ENCODE measurements around the gene PDGFA. TPM values are rescaled to one million over a fixed set of nuclear protein-coding genes. Genes with fewer than 3 reads are reported as not detected.

Gene PDGFA
- total RNA-seq, 1 donor from 2014 or later, result 65.6 TPM

DNA sequence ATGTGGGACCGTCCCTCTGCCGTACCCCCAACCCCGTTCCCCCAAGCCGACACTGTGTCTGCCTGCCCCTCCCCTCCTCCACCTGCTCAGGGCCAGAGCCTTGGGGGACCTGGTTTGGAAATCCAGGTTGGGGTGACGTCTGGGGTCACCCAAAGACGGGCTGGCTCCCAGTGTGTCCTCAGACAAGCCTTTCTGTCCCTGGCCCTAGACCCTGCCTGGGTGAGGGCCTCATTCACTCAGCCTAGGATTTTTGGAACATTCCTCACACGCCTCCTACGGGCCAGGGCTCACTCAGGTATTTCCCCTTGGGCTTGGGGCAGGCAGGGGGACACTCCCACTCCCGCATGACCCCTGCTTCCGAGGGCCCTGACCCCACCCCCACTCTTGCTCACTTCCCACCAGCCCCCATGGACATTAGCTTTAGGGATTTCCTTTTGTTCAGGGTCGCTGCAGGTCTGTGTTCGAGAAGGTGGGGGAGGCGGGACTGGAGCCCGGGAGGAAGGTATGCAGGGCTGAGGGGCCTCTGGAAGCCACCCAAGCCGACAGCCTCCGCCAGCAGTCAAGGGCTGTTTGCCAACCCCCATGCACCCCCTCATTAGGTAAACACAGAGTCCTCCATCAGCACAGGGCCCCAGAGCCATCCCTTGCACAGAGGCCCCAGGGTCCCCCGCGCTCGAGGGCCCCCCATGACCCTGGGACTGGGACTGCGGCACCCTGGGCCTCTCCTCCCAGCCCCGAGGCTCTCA, 35.1 kb downstream of the PDGFA start:
- Histone ChIP-seq H3K36me3 (ENCODE audit: control insufficient read depth, insufficient read depth, low read length) (no peaks in the 10 kb centered on the region), H3K4me3 (ENCODE audit: low read depth, low read length) (no peak overlapping the region), H3K27me3 (ENCODE audit: control insufficient read depth, insufficient read depth, low read length) (peaks cover 35% of the 10 kb centered on the region)
- DNase-seq (ENCODE audit: low read depth), result no peak
- TF ChIP-seq, protein P1, sequence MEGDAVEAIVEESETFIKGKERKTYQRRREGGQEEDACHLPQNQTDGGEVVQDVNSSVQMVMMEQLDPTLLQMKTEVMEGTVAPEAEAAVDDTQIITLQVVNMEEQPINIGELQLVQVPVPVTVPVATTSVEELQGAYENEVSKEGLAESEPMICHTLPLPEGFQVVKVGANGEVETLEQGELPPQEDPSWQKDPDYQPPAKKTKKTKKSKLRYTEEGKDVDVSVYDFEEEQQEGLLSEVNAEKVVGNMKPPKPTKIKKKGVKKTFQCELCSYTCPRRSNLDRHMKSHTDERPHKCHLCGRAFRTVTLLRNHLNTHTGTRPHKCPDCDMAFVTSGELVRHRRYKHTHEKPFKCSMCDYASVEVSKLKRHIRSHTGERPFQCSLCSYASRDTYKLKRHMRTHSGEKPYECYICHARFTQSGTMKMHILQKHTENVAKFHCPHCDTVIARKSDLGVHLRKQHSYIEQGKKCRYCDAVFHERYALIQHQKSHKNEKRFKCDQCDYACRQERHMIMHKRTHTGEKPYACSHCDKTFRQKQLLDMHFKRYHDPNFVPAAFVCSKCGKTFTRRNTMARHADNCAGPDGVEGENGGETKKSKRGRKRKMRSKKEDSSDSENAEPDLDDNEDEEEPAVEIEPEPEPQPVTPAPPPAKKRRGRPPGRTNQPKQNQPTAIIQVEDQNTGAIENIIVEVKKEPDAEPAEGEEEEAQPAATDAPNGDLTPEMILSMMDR (IDR thresholded peaks at IDR 0.05; ENCODE audit: insufficient read depth, low read length, poor library complexity, severe bottlenecking), result no peak

DNA sequence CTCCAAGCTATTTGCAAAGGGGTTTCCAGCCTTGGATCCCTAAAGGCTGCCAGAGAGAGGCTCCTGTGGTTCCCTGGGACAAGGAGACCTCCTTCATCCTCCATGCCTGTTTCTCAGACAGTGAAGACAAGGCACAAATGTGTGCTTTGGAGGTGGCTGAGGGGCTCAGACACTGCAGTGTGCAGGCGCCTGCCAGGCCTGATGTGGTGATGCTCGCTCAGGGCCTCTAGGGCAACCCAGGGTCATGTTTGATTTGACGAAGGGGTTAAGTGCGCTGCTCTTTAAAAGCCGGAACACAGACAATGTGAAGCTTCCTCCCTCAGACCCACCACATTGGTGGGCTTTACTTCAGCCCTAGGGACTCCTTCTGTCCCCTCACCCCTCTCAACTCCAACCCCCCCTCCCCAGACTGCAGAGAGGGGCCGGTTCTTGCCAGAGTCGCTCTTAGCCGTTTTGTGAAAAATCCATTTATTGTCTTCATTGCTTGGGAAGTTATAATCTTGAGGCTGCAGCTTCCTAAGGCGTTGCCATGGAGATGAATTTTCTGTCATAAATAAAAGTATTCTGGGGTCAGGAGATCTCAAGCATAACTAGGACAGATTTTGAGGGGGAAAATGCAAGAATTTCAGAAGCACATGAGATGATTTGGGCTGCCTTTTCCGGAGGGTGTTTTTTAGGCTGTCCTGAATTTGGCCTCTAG, 35.8 kb downstream of the PDGFA start:
- Histone ChIP-seq H3K36me3 (ENCODE audit: control insufficient read depth, insufficient read depth, low read length) (no peaks in the 10 kb centered on the region), H3K27me3 (ENCODE audit: control insufficient read depth, insufficient read depth, low read length) (peaks cover 38% of the 10 kb centered on the region), H3K4me3 (ENCODE audit: low read depth, low read length) (no peak overlapping the region)
- TF ChIP-seq, protein P1 (IDR thresholded peaks at IDR 0.05; ENCODE audit: insufficient read depth, low read length, poor library complexity, severe bottlenecking), result no peak
- no peak for DNase-seq (ENCODE audit: low read depth)

DNA sequence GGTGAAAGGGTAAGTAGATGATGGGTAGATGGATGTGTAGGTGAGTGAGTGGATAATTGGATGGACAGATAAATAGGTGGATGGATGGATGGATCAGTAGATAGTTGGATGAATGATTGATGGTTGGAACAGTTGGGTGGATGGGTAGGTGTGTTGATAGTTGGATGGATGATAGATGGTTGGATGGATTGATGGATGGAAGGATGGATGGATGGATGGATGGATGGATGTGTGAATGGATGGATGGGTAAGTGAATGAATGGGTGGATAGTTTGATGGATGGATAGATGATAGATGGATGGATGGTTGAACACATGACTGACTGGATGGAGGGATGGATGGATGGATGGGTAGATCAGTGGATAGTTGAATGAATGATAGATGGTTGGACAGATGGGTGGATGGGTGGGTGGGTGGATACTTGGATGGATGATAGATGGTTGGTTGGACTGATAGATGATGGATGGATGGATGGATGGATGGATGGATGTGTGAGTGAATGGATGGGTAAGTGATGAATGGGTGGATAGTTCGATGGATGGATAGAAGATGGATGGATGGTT, 37.0 kb downstream of the PDGFA start:
- Histone ChIP-seq H3K36me3 (ENCODE audit: control insufficient read depth, insufficient read depth, low read length) (no peaks in the 10 kb centered on the region), H3K4me3 (ENCODE audit: low read depth, low read length) (no peak overlapping the region), H3K27me3 (ENCODE audit: control insufficient read depth, insufficient read depth, low read length) (peaks cover 38% of the 10 kb centered on the region)
- TF ChIP-seq, protein P1 (IDR thresholded peaks at IDR 0.05; ENCODE audit: insufficient read depth, low read length, poor library complexity, severe bottlenecking), result no peak
- no peak for DNase-seq (ENCODE audit: low read depth)

DNA sequence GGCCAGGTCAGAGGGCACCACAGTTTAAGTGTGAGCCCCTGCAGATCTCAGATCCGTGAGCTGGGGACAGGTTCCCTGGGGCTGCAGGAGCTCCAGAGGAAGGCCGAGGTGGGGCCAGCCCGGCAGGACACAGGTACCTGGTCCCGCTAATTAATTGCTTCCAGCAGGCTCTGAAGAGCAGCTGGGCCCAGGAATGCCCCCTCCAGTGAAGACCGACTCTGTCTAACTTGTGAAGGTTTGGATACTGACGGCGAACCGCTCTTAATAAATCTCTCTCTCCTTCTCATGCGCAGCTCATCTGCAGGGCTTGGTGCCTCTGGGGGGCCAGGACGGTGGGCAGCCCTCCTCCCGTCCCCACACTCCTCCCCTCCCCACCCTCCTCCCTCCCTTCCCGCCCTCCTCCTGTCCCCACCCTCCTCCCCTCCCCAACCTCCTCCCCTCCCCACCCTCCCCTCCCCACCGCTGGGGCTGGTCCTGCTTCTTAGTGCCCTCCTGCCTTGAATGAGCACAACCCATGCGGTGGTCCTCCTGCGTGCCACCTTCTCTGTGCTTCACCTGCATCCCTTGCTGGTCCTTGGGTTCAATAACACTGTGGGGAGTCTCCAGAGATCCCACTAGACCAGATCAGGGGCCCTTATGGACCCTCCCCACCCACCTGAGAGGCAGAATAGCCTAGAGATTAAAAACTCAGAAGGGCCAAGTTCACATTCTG, 38.3 kb downstream of the PDGFA start:
- peaks cover 36% of the 10 kb centered on the region for H3K27me3 ChIP-seq (ENCODE audit: control insufficient read depth, insufficient read depth, low read length)
- DNase-seq (ENCODE audit: low read depth), result no peak
- no peak overlapping the region for H3K4me3 ChIP-seq (ENCODE audit: low read depth, low read length)
- TF ChIP-seq, protein P1 (IDR thresholded peaks at IDR 0.05; ENCODE audit: insufficient read depth, low read length, poor library complexity, severe bottlenecking), result no peak
- H3K36me3 ChIP-seq (ENCODE audit: control insufficient read depth, insufficient read depth, low read length), result no peaks in the 10 kb centered on the region

DNA sequence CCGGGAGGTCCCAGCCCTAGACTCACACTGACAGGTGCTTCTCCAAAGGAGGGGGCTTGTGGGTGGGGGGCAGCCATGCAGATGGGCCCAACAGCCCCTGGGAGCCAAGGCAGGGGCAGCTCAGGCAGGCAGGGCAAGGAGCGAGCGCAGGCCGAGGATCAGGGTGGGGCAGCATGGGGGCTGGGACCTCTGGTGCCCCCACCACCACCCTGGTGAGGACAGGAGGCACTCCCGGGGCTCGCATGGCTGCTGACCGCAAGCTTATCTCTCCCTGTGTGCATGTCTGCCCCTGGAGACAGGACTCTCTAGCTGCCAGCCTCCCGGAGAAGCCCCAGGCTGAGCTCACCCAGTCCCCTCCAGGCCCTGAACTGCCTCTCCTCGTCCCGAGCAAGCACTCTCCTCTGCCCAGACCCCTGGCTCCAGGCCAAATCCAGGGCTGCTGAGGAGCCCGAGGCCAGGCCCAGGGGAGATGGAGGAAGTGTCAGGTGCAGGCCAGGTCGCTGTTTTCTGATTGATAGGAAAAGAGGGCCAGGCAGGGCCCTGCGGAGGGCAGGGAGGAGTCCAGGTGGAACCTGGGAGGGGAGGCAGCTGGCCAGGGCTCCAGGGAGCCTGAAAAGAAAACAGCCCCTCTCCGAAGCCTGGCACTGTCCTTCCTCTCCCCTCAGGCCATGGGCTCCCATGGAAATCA, 39.0 kb downstream of the PDGFA start:
- no peaks in the 10 kb centered on the region for H3K36me3 ChIP-seq (ENCODE audit: control insufficient read depth, insufficient read depth, low read length)
- peaks cover 29% of the 10 kb centered on the region for H3K27me3 ChIP-seq (ENCODE audit: control insufficient read depth, insufficient read depth, low read length)
- no peak overlapping the region for H3K4me3 ChIP-seq (ENCODE audit: low read depth, low read length)
- DNase-seq (ENCODE audit: low read depth), result no peak
- TF ChIP-seq, protein P1 (IDR thresholded peaks at IDR 0.05; ENCODE audit: insufficient read depth, low read length, poor library complexity, severe bottlenecking), result no peak
